Stimulated activated CD4-positive, alpha-beta T cell treated with anti-CD3 and anti-CD28 coated beads, Interleukin-4, amount 100 ng/mL, for 24 hours (primary cell): ENCODE data around the gene KRT3.

Experiments used
- DNase-seq: peaks from one replicate; pipeline ENCODE4 v3.0.0-alpha.2; 2020

KRT3 gene

DNA sequence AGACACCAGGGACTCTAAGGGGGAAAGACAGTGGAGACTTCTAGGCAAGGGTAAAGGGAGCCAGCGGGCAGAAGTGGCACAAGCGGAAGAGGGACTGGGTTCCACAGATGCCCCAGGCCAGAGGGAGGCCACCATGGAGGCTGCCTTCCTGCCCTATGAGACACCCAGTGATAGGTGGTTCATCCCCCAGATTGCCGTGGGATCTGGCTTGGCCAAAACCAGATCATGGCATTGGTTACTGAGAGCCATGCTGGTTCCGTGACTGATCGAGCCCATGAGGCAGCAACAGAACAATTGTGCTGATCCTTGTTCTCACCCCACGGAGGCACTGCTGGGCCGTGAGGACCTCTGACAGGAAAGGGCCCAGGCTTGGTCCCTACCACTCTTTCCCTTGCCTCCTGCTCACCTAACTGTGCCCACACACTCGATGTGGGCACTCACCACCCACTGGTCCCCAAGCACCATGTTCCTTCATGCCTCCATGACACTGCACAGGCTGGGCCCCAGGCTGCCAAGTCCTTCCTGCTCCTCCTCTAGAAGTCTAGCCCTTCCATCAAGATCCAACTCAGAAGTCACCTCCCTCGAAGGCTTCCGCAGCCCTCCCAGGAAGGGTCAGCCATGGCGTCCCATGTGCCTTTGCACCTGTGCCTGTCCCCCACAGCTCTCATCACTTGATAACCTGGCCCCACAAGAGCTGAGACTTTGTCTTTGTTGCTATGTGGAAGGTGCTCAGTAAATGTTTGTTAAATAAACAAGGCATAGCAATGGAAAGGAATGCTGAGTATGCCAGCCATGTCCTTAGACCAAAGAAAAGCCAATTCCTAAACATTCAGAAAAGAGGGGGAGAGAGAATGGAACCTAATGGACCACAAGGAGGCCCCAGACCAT lies 30.9 kb upstream of the KRT3 start:
- no peak for DNase-seq

GRCh38 chr12:52825961-52826360 lies 30.0 kb upstream of the KRT3 start:
- DNase-seq = no peak

DNA sequence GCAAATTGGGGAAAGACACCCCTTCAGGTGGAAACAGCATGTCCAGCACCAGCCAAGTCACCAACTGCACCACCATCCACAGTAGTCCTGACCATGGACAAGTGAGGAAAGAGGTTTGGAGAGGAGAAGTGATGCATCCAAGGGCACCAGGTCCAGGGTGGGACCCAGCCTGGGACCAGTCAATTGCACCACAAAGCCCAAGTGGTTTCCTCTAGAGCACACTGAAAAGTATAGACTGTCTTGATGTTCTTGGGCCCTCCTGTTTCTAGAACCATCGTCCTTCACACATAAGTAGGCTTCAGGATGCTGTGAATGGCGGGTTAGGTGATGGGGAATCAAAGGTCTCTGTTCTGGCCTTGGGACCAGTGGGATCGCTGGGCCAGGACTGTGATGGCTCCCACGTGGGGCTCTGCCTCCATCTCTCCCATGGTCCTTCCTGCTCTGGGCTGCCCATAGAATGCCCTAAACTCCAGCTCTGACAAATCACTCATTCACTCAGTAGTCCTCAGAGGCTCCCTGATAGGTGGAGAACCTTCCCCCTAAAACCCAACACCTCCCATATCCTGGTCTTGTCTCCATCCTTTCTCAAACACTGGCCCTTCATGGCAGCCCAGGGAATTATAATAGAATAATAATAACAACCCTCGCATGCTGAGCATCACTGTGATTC lies 29.0 kb upstream of the KRT3 start:
- no peak for DNase-seq

- DNase-seq = no peak
Measured at GRCh38 chr12:52823761-52824450, 28.0 kb upstream of the KRT3 start.

DNA sequence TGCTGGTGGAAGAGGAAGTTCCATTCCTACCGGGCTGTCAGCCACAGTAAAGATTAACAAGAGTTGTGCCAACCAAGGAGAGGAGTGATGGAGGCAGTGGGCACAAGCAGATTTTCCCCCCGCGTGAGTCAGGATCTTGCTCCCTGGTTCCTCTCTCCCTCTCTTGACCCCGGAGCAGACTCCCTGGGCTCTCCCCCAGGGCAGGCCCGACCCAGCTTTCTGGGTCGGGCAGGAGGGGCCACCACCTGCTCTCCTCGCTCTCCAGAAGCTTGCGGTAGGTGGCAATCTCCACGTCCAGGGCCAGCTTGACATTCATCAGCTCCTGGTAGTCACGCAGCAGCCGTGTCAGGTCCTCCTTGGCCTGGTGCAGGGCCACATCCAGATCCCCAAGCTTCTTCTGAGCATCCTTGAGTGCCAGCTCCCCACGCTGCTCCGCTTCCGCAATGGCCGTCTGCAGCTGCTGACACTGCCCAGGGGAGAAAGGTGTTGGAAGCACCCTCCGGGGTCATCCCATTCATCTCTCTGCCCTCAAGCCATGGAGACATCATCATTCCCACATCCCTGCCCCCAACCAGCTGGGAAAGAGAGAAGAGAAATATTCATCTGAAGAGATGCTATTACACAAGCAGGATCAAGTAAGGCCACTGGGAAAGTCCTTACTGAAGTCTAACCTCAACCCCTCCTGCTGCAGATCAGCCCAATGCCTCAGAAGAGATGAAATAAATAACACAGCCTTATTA lies 27.0 kb upstream of the KRT3 start:
- no peak for DNase-seq

- no peak for DNase-seq
Measured at GRCh38 chr12:52821826-52822660, 26.1 kb upstream of the KRT3 start.

DNA sequence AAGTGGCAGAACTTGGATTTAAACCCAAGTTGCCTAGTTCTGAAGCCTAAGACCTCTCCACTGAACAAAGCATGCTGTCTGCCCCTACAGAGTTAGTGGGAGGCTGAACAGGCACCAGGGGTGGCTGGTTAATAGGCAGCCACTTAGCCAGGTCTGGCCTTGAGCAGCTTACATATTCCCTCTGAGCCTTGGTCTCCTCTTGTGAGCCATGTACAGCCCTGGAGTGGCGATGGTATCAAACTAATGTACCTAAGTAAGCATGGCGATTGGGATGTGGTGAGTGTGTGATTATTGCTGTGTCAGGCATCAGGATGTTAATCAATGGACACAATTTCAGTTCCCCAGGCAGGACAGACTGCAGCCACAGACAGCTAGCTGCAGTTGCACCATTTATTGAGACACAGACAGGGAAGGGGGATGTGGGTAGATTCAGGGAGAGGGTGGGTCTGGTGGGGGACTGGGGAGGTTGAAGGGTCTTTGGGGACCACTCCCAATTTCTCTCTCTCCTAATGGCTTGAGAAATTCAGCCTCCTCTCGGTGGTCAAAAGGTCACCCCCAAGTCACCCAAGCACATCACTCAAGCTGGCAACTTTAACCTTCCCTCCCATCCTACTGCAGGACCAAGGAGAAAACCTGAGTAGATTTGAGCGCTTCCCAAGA lies 25.3 kb upstream of the KRT3 start:
- DNase-seq = no peak

DNA sequence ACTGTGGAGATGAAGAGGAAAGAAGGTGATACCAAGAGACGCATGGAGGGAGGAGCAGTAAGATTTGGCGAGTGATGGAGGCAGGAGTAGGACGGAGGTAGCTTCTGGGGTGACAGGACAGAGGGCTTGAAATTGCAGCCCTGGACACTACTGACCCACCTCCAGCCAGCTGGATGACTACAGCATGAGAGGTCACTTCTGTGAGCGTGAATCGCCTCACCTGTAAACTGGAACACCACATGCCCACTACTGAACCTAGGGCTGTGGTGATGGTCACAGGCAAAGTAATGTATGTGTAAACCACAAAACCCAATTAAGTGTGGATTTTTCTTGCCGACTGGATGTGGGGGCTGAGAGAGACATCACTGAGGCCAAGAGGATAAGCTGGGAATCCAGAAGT lies 24.6 kb upstream of the KRT3 start:
- DNase-seq = no peak

- DNase-seq = no peak
Measured at GRCh38 chr12:52819731-52820510, 24.0 kb upstream of the KRT3 start.

DNA sequence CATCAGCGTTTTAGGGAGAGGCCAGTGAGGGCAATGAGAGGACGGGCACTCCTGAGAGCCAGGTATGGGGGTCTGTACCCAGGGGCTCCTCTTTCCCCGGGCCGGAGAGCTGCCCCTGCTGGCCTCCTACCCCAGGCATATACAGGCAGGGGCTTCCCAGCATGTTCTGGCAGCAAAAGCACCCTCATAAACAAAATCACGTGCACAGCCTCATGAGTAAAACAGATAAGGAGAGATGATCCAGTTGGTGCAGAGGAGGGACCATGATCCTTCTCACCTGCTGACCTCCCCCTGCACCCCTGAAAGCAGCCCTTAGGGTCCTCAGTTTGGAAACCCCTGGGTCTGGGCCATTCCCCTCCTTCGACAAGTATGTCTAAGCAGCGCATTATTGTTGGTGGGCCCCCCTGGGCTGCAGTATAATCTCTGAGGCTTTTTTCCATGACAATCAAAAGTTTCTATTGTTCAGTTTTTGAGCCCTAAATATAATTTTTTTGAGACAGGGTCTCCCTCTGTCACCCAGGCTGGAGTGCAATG lies 23.0 kb upstream of the KRT3 start:
- no peak for DNase-seq

DNA sequence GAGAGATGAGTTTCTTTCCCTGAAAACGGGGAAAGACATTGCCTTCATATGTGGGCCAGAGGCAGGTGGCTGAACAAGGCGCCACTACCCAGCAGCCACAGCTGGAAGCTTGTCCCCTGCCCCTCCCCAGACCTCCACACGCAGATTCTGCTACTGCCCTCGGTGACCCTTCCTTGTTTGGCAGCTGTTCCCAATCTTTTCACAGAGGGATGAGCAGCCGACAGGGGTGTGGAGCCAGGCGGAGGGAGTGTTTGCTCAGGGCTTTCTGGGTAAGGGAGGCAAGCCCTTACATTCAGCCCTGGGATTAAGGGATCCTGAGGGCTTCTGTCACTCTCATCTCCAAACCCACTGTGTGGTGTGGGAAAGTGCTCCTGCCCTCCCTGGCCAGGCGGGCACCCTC lies 22.5 kb upstream of the KRT3 start:
- no peak for DNase-seq

GRCh38 chr12:52817699-52818238 lies 21.9 kb upstream of the KRT3 start:
- no peak for DNase-seq

DNA sequence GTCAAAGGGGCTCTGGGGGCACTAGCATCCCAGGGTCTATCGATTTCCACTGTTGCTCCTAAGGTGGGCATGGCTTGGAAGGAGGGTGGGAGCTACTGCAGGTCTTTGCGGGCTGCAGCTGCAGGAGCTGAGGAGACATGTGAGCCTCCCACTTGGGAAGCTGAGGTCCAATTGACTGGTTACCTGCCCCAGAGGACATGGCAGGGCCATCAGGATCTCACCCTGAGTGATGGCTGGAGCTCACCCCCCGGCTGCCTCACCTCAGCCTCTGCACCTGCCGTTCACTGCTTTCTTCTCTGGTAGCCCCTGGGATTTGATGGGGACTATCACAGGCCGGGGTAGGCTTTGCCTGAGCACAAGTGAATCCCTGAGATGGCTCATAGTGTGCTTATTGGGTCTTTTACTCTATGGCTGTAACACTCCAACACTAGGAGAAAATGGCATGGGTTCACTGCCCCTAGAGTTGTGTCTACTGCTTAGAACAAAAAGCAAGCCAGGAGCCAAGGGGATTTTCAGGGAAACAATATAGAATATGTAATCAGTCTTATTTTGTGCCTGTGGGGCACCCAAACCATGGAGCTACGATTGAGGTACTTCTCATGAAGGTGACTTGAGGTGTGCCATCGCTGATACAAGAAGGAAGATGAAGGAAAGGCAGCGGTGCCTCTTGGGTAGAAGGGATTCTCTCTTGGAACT lies 21.2 kb upstream of the KRT3 start:
- DNase-seq = no peak

- DNase-seq = no peak
Measured at GRCh38 chr12:52815676-52816588, 20.0 kb upstream of the KRT3 start.

- DNase-seq = no peak
Measured at GRCh38 chr12:52815161-52815560, 19.2 kb upstream of the KRT3 start.

- no peak for DNase-seq
Measured at GRCh38 chr12:52814710-52815155, 18.8 kb upstream of the KRT3 start.

DNA sequence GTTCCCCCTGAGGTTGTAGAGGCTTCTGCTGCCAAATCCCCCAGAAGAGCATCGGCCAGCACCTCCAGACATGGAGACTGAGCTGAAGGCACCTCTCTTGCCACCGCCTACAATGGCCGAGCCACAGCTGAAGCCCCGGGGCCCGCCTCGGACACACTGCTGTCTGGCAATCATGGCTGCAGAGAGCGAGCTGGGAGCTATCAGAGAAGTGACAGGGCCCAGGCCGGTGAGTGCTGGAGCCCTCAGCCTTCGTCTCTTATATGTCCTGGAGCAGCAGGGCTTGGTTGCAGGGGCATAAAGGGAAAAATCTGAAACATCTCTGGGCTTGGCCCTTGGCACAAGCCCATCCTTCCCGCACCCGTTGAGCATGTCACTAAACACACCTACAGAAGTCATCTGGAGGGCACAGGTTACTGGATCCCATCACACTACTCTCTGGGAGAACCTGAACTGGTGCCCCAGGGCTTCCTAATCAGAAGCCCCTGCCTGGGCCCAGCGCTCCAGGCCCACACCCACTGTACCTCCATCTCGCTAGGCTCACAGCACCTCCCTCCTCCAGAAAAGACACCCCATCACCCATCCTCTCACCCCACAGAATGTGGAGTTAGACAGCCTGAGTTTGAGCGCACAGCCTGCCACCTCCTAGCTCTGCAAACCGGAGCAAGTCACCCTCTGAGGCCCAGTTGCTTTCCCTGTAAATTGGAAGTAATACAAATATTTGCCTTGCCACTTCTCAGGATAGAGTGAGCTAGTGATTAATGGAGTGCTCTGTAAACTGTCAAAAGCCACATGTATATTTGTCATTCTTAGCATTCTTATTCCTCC lies 18.2 kb upstream of the KRT3 start, which contains the start of gene KRT4:
Gene KRT4 (minus strand): TSS at position 232 of the 825 bp plus-strand sequence. CDS start 58 bp downstream, at position 174.
- no peak for DNase-seq
